Measurements from ENCODE around the gene WDR20. TPM values are rescaled to one million over a fixed set of nuclear protein-coding genes. Genes with fewer than 3 reads are reported as not detected.

WDR20 gene
- total RNA-seq, 1 experiment from 2014 or later = 23.8 TPM

- no TSS peak for BruUV-seq (replicated peaks)
- TF ChIP-seq CTCF (IDR thresholded peaks at IDR 0.05; ENCODE audit: unreplicated experiment) = no peak
- ChIA-PET CTCF (interaction anchor here (0.6 kb wide), 1 partner anchor 82 kb away, joined by 3 read pairs; no protein-coding TSS in a partner anchor), POLR2A (interaction anchor here (0.6 kb wide), 1 partner anchor 164 kb away, joined by 3 read pairs; no protein-coding TSS in a partner anchor)
- DNase-seq (ENCODE audit: unreplicated experiment) = no peak
- peaks cover 9% of the 10 kb centered on the region for H3K4me1 Mint-ChIP-seq (ENCODE audit: insufficient read depth, unreplicated experiment)
- H3K27ac Mint-ChIP-seq (ENCODE audit: low read depth, unreplicated experiment) = no peak overlapping the region
- intact Hi-C loops (cut with micrococcal nuclease) = no loop called here
- H3K9me3 Mint-ChIP-seq (ENCODE audit: unreplicated experiment) = no peaks in the 10 kb centered on the region
- no peak overlapping the region for H3K4me3 Mint-ChIP-seq (ENCODE audit: unreplicated experiment)
- H3K36me3 Mint-ChIP-seq (ENCODE audit: insufficient read depth, unreplicated experiment) = peaks cover 5% of the 10 kb centered on the region
- H3K27me3 Mint-ChIP-seq (ENCODE audit: insufficient read depth, unreplicated experiment) = no peaks in the 10 kb centered on the region
These were observed 39.1 kb downstream of the WDR20 start for GRCh38 chr14:102178806-102179205.

- no peaks in the 10 kb centered on the region for H3K9me3 Mint-ChIP-seq (ENCODE audit: unreplicated experiment)
- H3K4me3 Mint-ChIP-seq (ENCODE audit: unreplicated experiment) = no peak overlapping the region
- BruUV-seq (replicated peaks) = no TSS peak
- no peaks in the 10 kb centered on the region for H3K27me3 Mint-ChIP-seq (ENCODE audit: insufficient read depth, unreplicated experiment)
- POLR2A ChIA-PET = interaction anchor here (0.6 to 1.6 kb wide), 5 partner anchors 10 to 373 kb away, joined by 3 to 4 read pairs (median 3); no protein-coding TSS in a partner anchor
- H3K36me3 Mint-ChIP-seq (ENCODE audit: insufficient read depth, unreplicated experiment) = peaks cover 5% of the 10 kb centered on the region
- no peak for TF ChIP-seq CTCF (IDR thresholded peaks at IDR 0.05; ENCODE audit: unreplicated experiment)
- H3K4me1 Mint-ChIP-seq (ENCODE audit: insufficient read depth, unreplicated experiment) = peaks cover 9% of the 10 kb centered on the region
- DNase-seq (ENCODE audit: unreplicated experiment) = no peak
- CTCF ChIA-PET = interaction anchor here (0.6 to 1.2 kb wide), 3 partner anchors 34 to 83 kb away, joined by 4 to 5 read pairs (median 5); no protein-coding TSS in a partner anchor
- no peak overlapping the region for H3K27ac Mint-ChIP-seq (ENCODE audit: low read depth, unreplicated experiment)
- intact Hi-C loops (cut with micrococcal nuclease) = no loop called here
These were observed 40.7 kb downstream of the WDR20 start for GRCh38 chr14:102180248-102180998.

- Mint-ChIP-seq H3K9me3 (ENCODE audit: unreplicated experiment) (no peaks in the 10 kb centered on the region), H3K4me1 (ENCODE audit: insufficient read depth, unreplicated experiment) (peaks cover 9% of the 10 kb centered on the region), H3K27ac (ENCODE audit: low read depth, unreplicated experiment) (no peak overlapping the region), H3K27me3 (ENCODE audit: insufficient read depth, unreplicated experiment) (no peaks in the 10 kb centered on the region), H3K4me3 (ENCODE audit: unreplicated experiment) (no peak overlapping the region), H3K36me3 (ENCODE audit: insufficient read depth, unreplicated experiment) (peaks cover 5% of the 10 kb centered on the region)
- intact Hi-C loops (cut with micrococcal nuclease) = no loop called here
- CTCF ChIA-PET = interaction anchor here (0.7 to 1.2 kb wide), 2 partner anchors 84 to 135 kb away, joined by 3 to 5 read pairs; no protein-coding TSS in a partner anchor
- DNase-seq (ENCODE audit: unreplicated experiment) = no peak
- POLR2A ChIA-PET = interaction anchor here (0.7 to 1.6 kb wide), 5 partner anchors 10 to 360 kb away, joined by 3 to 4 read pairs (median 3); no protein-coding TSS in a partner anchor
- BruUV-seq (replicated peaks) = no TSS peak
- TF ChIP-seq CTCF (IDR thresholded peaks at IDR 0.05; ENCODE audit: unreplicated experiment) = no peak
These were observed 41.5 kb downstream of the WDR20 start for GRCh38 chr14:102181187-102181586.

GRCh38 chr14:102182190-102182589, 42.5 kb downstream of the WDR20 start:
- BruUV-seq (replicated peaks) = no TSS peak
- ChIA-PET CTCF (no interaction called here), POLR2A (interaction anchor here (0.6 to 0.8 kb wide), 4 partner anchors 37 to 385 kb away, joined by 3 to 4 read pairs (median 4); no protein-coding TSS in a partner anchor)
- intact Hi-C loops (cut with micrococcal nuclease) = no loop called here
- TF ChIP-seq CTCF (IDR thresholded peaks at IDR 0.05; ENCODE audit: unreplicated experiment) = no peak
- Mint-ChIP-seq H3K36me3 (ENCODE audit: insufficient read depth, unreplicated experiment) (peaks cover 5% of the 10 kb centered on the region), H3K27ac (ENCODE audit: low read depth, unreplicated experiment) (no peak overlapping the region), H3K4me3 (ENCODE audit: unreplicated experiment) (no peak overlapping the region), H3K4me1 (ENCODE audit: insufficient read depth, unreplicated experiment) (peaks cover 14% of the 10 kb centered on the region), H3K27me3 (ENCODE audit: insufficient read depth, unreplicated experiment) (no peaks in the 10 kb centered on the region), H3K9me3 (ENCODE audit: unreplicated experiment) (no peaks in the 10 kb centered on the region)
- peak; percentile 59 for DNase-seq (ENCODE audit: unreplicated experiment)

Measured in MCF 10A (cell line).